HCT116 (cell line): ENCODE measurements around the gene CASZ1.
A peak's percentile ranks its signal among the peaks of the same experiment; 100 is the strongest.

Source experiments
- CEBPB ChIP-seq: IDR thresholded peaks from 2 replicates; pipeline ENCODE4 v1.6.1; 2012; ENCODE audit warnings: low read depth
- EGR1 ChIP-seq: IDR thresholded peaks from 2 replicates; pipeline ENCODE4 v1.6.1; 2012; ENCODE audit warnings: low read depth
- EZH2 ChIP-seq: fragments of 200-600 bp; sonication (generic); IDR thresholded peaks from 2 replicates; pipeline ENCODE4 v1.6.1; 2017; ENCODE audit warnings: antibody characterized with exemption, mixed run types
- EZH2phosphoT487 ChIP-seq: fragments of 200-600 bp; IDR thresholded peaks from 2 replicates; pipeline ENCODE4 v1.6.1; 2018; ENCODE audit warnings: antibody characterized with exemption, borderline replicate concordance
- POLR2A ChIP-seq: IDR thresholded peaks from 2 replicates; pipeline ENCODE4 v1.7.0; 2011; ENCODE audit warnings: borderline replicate concordance; ENCODE audit not compliant: insufficient read depth, insufficient read length; ENCODE audit errors: extremely low read depth
- POLR2AphosphoS5 ChIP-seq: IDR thresholded peaks from 2 replicates; pipeline ENCODE4 v1.6.1; 2011; ENCODE audit warnings: mild to moderate bottlenecking, low read depth, low read length, moderate library complexity
- RAD21 ChIP-seq: IDR thresholded peaks from 2 replicates; pipeline ENCODE4 v1.6.1; 2012; ENCODE audit warnings: low read depth, mild to moderate bottlenecking
- REST ChIP-seq: IDR thresholded peaks from 2 replicates; pipeline ENCODE4 v1.6.1; 2012; ENCODE audit warnings: low read depth
- SP1 ChIP-seq: IDR thresholded peaks from 2 replicates; pipeline ENCODE4 v1.6.1; 2012; ENCODE audit warnings: low read depth
- ZBTB33 ChIP-seq: IDR thresholded peaks from 2 replicates; pipeline ENCODE4 v1.6.1; 2011; ENCODE audit warnings: mild to moderate bottlenecking, low read length, moderate library complexity; ENCODE audit not compliant: insufficient replicate concordance; ENCODE audit errors: extremely low read depth
- ZFX ChIP-seq: fragments of 450-650 bp; IDR thresholded peaks from 2 replicates; pipeline ENCODE4 v1.6.1; 2017
- ZNF274 ChIP-seq: fragments of 200-500 bp; sonication (Bioruptor generic); IDR thresholded peaks from 2 replicates; pipeline ENCODE4 v1.6.1; 2014; ENCODE audit warnings: mild to moderate bottlenecking, low read depth, low read length, inconsistent platforms
- TF ChIP-seq, protein P1 (sequence below), 3 experiments: fragments of 200-600 bp in 1 of 3; sonication (generic) in 1 of 3; IDR thresholded peaks in 2 of 3; conservative IDR thresholded peaks in 1 of 3; 2 replicates each; pipeline ENCODE4 v1.5.1; 2012 to 2017; ENCODE audit warnings: low read depth in 2 of 3, low read length in 2 of 3, antibody characterized with exemption in 1 of 3, borderline replicate concordance in 1 of 3, control low read depth in 1 of 3, mild to moderate bottlenecking in 1 of 3, mixed read lengths in 1 of 3, mixed run types in 1 of 3, moderate library complexity in 1 of 3; ENCODE audit not compliant: insufficient read depth in 1 of 3
- TF ChIP-seq, protein P2 (sequence below): IDR thresholded peaks from 2 replicates; pipeline ENCODE4 v1.6.1; 2012

GRCh38 chr1:10788592-10789006, 7.8 kb downstream of the CASZ1 start:
- TF ChIP-seq, protein P1, sequence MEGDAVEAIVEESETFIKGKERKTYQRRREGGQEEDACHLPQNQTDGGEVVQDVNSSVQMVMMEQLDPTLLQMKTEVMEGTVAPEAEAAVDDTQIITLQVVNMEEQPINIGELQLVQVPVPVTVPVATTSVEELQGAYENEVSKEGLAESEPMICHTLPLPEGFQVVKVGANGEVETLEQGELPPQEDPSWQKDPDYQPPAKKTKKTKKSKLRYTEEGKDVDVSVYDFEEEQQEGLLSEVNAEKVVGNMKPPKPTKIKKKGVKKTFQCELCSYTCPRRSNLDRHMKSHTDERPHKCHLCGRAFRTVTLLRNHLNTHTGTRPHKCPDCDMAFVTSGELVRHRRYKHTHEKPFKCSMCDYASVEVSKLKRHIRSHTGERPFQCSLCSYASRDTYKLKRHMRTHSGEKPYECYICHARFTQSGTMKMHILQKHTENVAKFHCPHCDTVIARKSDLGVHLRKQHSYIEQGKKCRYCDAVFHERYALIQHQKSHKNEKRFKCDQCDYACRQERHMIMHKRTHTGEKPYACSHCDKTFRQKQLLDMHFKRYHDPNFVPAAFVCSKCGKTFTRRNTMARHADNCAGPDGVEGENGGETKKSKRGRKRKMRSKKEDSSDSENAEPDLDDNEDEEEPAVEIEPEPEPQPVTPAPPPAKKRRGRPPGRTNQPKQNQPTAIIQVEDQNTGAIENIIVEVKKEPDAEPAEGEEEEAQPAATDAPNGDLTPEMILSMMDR (IDR thresholded peaks at IDR 0.05 in 2 of 3, conservative IDR thresholded peaks at IDR 0.05 in 1 of 3; ENCODE audit: borderline replicate concordance in 1 of 3, insufficient read depth in 1 of 3, low read depth in 2 of 3, low read length in 2 of 3): no peak
- TF ChIP-seq EZH2phosphoT487 (no peak), ZBTB33 (no peak), POLR2AphosphoS5 (no peak), REST (no peak), EGR1 (no peak), SP1 (no peak), ZFX (no peak), EZH2 (no peak), CEBPB (no peak), ZNF274 (no peak), RAD21 (peak; percentile 45), POLR2A (no peak)
- TF ChIP-seq, protein P2, sequence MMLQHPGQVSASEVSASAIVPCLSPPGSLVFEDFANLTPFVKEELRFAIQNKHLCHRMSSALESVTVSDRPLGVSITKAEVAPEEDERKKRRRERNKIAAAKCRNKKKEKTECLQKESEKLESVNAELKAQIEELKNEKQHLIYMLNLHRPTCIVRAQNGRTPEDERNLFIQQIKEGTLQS: no peak
